ENCODE measurements around the gene ERVFRD-1.

DNA sequence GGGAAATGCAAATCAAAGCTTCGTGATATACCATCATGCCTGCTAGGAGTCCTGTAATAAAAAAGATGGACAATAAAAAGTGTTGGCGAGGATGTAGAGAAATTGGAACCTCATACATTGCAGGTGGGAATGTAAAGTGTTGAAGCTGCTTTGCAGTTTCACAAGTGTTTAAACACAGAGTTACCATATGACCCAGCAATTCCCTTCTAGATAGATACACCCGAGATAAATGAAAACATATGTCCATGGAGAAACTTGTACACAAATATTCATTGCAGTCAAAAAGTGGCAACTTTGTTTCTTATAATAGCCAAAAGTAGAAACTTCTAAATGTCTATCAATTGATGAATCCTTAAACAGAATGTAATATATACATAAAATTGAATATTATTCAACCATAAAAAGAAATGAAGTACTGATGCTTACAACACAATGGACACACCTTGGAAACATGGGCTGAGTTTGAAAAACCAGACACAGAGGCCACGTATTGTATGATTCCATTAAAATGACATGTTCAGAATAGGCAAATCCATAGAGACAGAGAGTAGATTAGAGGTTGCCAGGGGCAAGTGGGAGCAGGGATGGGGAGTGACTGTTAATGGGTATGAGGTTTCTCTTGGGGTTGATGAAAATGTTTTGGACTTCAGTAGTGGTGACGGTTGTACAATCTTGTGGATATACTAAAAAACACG lies 20.8 kb upstream of the ERVFRD-1 start:
- TF ChIP-seq, protein P1, sequence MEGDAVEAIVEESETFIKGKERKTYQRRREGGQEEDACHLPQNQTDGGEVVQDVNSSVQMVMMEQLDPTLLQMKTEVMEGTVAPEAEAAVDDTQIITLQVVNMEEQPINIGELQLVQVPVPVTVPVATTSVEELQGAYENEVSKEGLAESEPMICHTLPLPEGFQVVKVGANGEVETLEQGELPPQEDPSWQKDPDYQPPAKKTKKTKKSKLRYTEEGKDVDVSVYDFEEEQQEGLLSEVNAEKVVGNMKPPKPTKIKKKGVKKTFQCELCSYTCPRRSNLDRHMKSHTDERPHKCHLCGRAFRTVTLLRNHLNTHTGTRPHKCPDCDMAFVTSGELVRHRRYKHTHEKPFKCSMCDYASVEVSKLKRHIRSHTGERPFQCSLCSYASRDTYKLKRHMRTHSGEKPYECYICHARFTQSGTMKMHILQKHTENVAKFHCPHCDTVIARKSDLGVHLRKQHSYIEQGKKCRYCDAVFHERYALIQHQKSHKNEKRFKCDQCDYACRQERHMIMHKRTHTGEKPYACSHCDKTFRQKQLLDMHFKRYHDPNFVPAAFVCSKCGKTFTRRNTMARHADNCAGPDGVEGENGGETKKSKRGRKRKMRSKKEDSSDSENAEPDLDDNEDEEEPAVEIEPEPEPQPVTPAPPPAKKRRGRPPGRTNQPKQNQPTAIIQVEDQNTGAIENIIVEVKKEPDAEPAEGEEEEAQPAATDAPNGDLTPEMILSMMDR (IDR thresholded peaks at IDR 0.05) = no peak
- no peak for TF ChIP-seq POLR2AphosphoS5 (IDR thresholded peaks at IDR 0.05; ENCODE audit: insufficient read depth in 1 of 2, low read depth in 1 of 2)
